ENCODE measurements around the gene TSC22D1. TPM values are rescaled to one million over a fixed set of nuclear protein-coding genes. Genes with fewer than 3 reads are reported as not detected.

TSC22D1 gene
- total and polyA plus RNA-seq, 2 of the 4 experiments (the other 2 are of a cell fraction) = 30.8 to 42.2 TPM

DNA sequence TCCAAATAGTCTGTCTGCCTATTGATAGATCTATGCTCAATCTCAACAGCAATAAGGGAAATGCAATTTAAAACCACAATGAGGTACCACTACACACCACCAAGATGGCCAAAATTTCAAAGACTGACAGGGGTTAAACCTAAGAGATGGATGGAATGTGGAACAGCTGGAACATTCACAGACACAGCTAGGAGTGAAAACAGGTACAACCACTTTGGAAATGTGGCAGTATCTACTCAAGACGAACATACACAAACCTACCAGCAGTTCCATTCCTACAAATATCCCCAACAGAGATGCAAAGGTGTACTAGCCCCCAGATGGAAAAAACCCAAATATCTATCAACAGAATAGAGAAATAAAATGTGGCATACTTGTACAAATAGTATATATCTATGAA, 86.4 kb downstream of the TSC22D1 start:
- Histone ChIP-seq H4K20me1 (ENCODE audit: insufficient read depth, low read length) (no peaks in the 10 kb centered on the region), H3K79me1 (ENCODE audit: low read depth in 1 of 2, low read length in 2 of 2) (peaks cover 8 to 18% of the 10 kb centered on the region in 2 experiments; a peak in 3 of 4 replicates), H2BK15ac (ENCODE audit: low read depth, low read length) (no peak overlapping the region), H3K27me3 (ENCODE audit: control insufficient read depth, insufficient read depth, low read length) (no peaks in the 10 kb centered on the region), H3K9me1 (ENCODE audit: insufficient read depth, low read length) (no peaks in the 10 kb centered on the region), H4K91ac (ENCODE audit: insufficient read depth, low read depth, low read length) (no peak overlapping the region), H2AK5ac (ENCODE audit: low read depth, low read length) (no peak overlapping the region), H3K27ac (ENCODE audit: insufficient read depth, low read length) (no peak overlapping the region), H3K4ac (ENCODE audit: low read depth, low read length) (no peak overlapping the region), H2BK120ac (ENCODE audit: low read depth, low read length) (no peak overlapping the region), H3K56ac (ENCODE audit: extremely low read depth, insufficient read depth, low read length) (no peak overlapping the region), H3K4me1 (ENCODE audit: control insufficient read depth, insufficient read depth, low read length) (no peaks in the 10 kb centered on the region; the same call in 1 of the 2 replicates), H3K18ac (ENCODE audit: low read depth, low read length) (no peak overlapping the region), H3K14ac (replicated peaks; ENCODE audit: low read depth, low read length) (no peak overlapping the region), H3K4me2 (ENCODE audit: low read depth, low read length) (no peak overlapping the region), H3K4me3 (ENCODE audit: insufficient read depth, low read depth, low read length) (no peak overlapping the region), H4K8ac (ENCODE audit: low read depth in 2 of 2, low read length in 2 of 2) (no peak overlapping the region), H3K9ac (ENCODE audit: low read depth, low read length) (no peak overlapping the region), H2BK20ac (ENCODE audit: low read depth, low read length) (no peak overlapping the region), H2AK9ac (replicated peaks; ENCODE audit: low read depth, low read length, poor library complexity) (no peak overlapping the region), H2BK5ac (ENCODE audit: low read depth, low read length, poor library complexity, severe bottlenecking) (no peak overlapping the region), H3K23ac (ENCODE audit: low read depth, low read length) (no peak overlapping the region), H3K9me3 (ENCODE audit: control insufficient read depth, insufficient read depth, low read length) (no peaks in the 10 kb centered on the region), H2AFZ (replicated peaks; ENCODE audit: low read length, poor library complexity) (no peak overlapping the region), H4K5ac (ENCODE audit: low read depth, low read length) (no peak overlapping the region), H3K36me3 (ENCODE audit: control insufficient read depth, insufficient read depth, low read length) (peaks cover 2% of the 10 kb centered on the region; the same call in 1 of the 2 replicates)
- ATAC-seq (ENCODE audit: low read depth) (no peak), DNase-seq (no peak)
- POLR2A ChIA-PET (ENCODE audit: unreplicated experiment) = no interaction called here
- TF ChIP-seq CHD1 (IDR thresholded peaks at IDR 0.05; ENCODE audit: low read depth, low read length) (no peak), MAFK (IDR thresholded peaks at IDR 0.05; ENCODE audit: low read depth, low read length) (no peak), RCOR1 (IDR thresholded peaks at IDR 0.05; ENCODE audit: insufficient replicate concordance, low read length) (no peak), RFX5 (IDR thresholded peaks at IDR 0.05; ENCODE audit: low read depth, low read length) (no peak), MAZ (IDR thresholded peaks at IDR 0.05; ENCODE audit: borderline replicate concordance, low read depth, low read length) (no peak), MXI1 (IDR thresholded peaks at IDR 0.05; ENCODE audit: borderline replicate concordance, low read depth, low read length) (no peak)
- TF ChIP-seq, protein P1, sequence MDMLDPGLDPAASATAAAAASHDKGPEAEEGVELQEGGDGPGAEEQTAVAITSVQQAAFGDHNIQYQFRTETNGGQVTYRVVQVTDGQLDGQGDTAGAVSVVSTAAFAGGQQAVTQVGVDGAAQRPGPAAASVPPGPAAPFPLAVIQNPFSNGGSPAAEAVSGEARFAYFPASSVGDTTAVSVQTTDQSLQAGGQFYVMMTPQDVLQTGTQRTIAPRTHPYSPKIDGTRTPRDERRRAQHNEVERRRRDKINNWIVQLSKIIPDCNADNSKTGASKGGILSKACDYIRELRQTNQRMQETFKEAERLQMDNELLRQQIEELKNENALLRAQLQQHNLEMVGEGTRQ (IDR thresholded peaks at IDR 0.05; ENCODE audit: low read depth, low read length) = no peak
- TF ChIP-seq, protein P2, sequence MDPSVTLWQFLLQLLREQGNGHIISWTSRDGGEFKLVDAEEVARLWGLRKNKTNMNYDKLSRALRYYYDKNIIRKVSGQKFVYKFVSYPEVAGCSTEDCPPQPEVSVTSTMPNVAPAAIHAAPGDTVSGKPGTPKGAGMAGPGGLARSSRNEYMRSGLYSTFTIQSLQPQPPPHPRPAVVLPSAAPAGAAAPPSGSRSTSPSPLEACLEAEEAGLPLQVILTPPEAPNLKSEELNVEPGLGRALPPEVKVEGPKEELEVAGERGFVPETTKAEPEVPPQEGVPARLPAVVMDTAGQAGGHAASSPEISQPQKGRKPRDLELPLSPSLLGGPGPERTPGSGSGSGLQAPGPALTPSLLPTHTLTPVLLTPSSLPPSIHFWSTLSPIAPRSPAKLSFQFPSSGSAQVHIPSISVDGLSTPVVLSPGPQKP (IDR thresholded peaks at IDR 0.05; ENCODE audit: borderline replicate concordance, low read depth, low read length) = no peak
- TF ChIP-seq, protein P3, sequence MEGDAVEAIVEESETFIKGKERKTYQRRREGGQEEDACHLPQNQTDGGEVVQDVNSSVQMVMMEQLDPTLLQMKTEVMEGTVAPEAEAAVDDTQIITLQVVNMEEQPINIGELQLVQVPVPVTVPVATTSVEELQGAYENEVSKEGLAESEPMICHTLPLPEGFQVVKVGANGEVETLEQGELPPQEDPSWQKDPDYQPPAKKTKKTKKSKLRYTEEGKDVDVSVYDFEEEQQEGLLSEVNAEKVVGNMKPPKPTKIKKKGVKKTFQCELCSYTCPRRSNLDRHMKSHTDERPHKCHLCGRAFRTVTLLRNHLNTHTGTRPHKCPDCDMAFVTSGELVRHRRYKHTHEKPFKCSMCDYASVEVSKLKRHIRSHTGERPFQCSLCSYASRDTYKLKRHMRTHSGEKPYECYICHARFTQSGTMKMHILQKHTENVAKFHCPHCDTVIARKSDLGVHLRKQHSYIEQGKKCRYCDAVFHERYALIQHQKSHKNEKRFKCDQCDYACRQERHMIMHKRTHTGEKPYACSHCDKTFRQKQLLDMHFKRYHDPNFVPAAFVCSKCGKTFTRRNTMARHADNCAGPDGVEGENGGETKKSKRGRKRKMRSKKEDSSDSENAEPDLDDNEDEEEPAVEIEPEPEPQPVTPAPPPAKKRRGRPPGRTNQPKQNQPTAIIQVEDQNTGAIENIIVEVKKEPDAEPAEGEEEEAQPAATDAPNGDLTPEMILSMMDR (conservative IDR thresholded peaks at IDR 0.05; ENCODE audit: low read depth, low read length) = no peak
- no CpG with 5 or more reads among the region's 1 CpG for WGBS, 2 experiments (ENCODE audit: extremely low coverage in 2 of 2, insufficient read length in 1 of 2)
- in situ Hi-C loops (cut with MboI; ENCODE audit: low sequenced_read_pairs) = loop anchor here (25.0 kb wide), 1 partner anchor 823 kb away; no protein-coding TSS in a partner anchor
- dilution Hi-C loops (cut with HindIII; ENCODE audit: low sequenced_read_pairs, unreplicated experiment) = no loop called here
- BruUV-seq (replicated peaks) = no TSS peak
- CTCF ChIA-PET = interaction anchor here (0.7 to 0.8 kb wide), 2 partner anchors 12 to 46 kb away, joined by 3 to 4 read pairs; no protein-coding TSS in a partner anchor
- intact Hi-C loops (cut with micrococcal nuclease) = loop anchor here (10.0 kb wide), 1 partner anchor 325 kb away; no protein-coding TSS in a partner anchor

Data from IMR-90 (cell line).